Activated T-cell treated with anti-CD3 and anti-CD28 coated beads, Interleukin-2, amount 50 U/mL, for 72 hours (primary cell): ENCODE data around the gene SRRT. TPM values are rescaled to one million over a fixed set of nuclear protein-coding genes. Genes with fewer than 3 reads are reported as not detected.
A peak's percentile ranks its signal among the peaks of the same experiment; 100 is the strongest.
"Not testable (repeated sequence)": the region's sequence is repeated elsewhere in the genome, so short reads cannot be mapped to it uniquely, and the experiment has no call there.

Source experiments
- ATAC-seq, 2 donors: fragments of 150-1000 bp; cut with Tn5 transposase; replicated peaks in 1 of 2; 2 replicates each; pipeline ENCODE4 v1.10.0; 2021; ENCODE audit warnings: moderate library complexity in 2 of 2, mild to moderate bottlenecking in 1 of 2
- DNase-seq, 2 donors: peaks; one replicate each; pipeline ENCODE4 v3.0.0; 2021 to 2022; ENCODE audit warnings: mixed read lengths in 1 of 2
- H3K27ac Mint-ChIP-seq: one replicate; pipeline ENCODE4 v1.8.0; 2022; ENCODE audit warnings: mild to moderate bottlenecking, moderate library complexity, mixed read lengths
- H3K27me3 Mint-ChIP-seq: one replicate; pipeline ENCODE4 v1.8.0; 2022; ENCODE audit warnings: low read depth, mixed read lengths
- H3K36me3 Mint-ChIP-seq, 2 donors: one replicate each; pipeline ENCODE4 v1.8.0; 2022; ENCODE audit warnings: mixed read lengths in 2 of 2, mild to moderate bottlenecking in 1 of 2; ENCODE audit not compliant: insufficient read depth in 2 of 2
- H3K4me1 Mint-ChIP-seq: one replicate; pipeline ENCODE4 v1.8.0; 2022; ENCODE audit warnings: low read depth, mixed read lengths
- H3K4me3 Mint-ChIP-seq, 2 donors: one replicate each; pipeline ENCODE4 v1.8.0; 2022; ENCODE audit warnings: mild to moderate bottlenecking in 2 of 2, mixed read lengths in 2 of 2, moderate library complexity in 2 of 2
- H3K9me3 Mint-ChIP-seq, 2 donors: one replicate each; pipeline ENCODE4 v1.8.0; 2022; ENCODE audit warnings: mixed read lengths in 2 of 2
- total RNA-seq, 2 donors: library from RNA; stranded (reverse); gene quantifications; one replicate each; pipeline ENCODE4 v1.2.3, GENCODE V29; 2022

Gene SRRT
- total RNA-seq, 2 donors from 2014 or later = 140 to 145 TPM

DNA sequence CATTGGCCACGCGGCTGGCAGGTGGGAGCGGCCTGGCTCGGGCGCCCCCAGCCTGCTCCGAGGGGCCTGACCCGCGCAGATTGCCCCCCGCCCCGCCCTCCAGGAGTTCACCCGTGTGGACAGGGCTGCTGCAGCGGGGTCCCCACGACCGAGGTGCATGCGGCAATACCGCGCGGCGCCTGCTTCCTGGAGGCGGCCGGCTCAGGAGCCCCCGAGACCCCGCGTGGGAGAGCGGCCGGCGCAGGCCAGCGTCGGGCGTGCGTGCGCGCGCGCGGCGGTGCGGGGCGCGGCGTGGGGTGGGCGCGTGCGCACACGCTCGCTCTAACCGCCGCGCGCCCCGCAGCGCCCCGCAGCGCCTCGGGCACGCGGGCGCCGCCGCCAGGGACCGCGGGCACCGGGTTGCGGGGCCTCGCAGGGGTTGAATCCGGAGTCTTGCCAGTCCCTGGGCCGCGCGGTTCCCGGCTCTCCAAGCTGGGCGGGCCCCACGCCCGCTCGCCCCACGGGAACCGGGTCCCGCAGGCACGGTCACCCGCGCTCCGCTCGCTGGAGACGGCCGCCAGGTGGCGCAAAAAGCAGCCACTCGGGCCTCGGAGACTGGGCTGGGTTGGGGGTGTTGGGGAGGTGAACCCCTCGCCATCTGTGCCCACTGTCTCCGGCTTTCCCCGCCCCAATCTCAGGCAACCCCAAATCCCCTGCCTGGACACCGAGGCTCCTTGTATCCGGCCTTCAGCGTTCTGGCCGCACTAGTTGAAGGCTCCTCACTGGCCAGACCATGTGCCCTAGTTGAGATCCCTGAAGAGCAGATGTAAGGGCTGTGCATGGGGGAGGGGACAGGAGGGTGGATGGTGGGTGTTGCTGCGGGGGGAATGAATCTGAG, 22.1 kb downstream of the SRRT start:
- ATAC-seq (peak; percentile 52 to 60), DNase-seq (peak in 1 of 2 donors; percentile 65)
- Mint-ChIP-seq H3K27ac (no peak overlapping the region), H3K4me1 (peaks cover 8% of the 10 kb centered on the region), H3K27me3 (peaks cover 42% of the 10 kb centered on the region), H3K4me3 (peak overlapping the region; percentile 49 to 64), H3K9me3 (no peaks in the 10 kb centered on the region), H3K36me3 (no peaks in the 10 kb centered on the region)

GRCh38 chr7:100897772-100898454, 23.0 kb downstream of the SRRT start:
- ATAC-seq = no peak
- peak overlapping the region in 1 of 2 donors; percentile 64 for H3K4me3 Mint-ChIP-seq
- H3K4me1 Mint-ChIP-seq = peaks cover 8% of the 10 kb centered on the region
- H3K9me3 Mint-ChIP-seq = no peaks in the 10 kb centered on the region
- H3K36me3 Mint-ChIP-seq = no peaks in the 10 kb centered on the region
- no peak overlapping the region for H3K27ac Mint-ChIP-seq
- DNase-seq = no peak
- H3K27me3 Mint-ChIP-seq = peaks cover 32% of the 10 kb centered on the region

DNA sequence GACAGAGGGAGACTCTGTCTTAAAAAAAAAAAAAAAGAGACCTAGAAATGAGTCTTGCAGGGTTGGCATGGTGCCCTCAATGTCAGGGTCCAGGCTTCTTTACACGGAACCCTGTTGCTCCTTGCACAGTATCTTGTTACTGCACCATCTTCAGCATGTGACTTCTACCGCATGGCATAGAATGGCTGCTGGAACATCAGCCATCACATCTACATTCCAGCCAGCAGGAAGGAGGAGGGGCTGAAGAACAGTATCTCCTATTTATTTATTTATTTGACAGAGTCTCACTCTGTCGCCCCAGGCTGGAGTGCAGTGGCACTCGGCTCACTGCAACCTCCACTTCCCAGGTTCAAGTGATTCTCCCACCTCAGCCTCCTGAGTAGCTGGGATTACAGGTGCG, 24.5 kb downstream of the SRRT start:
- Mint-ChIP-seq H3K9me3 (no peaks in the 10 kb centered on the region), H3K27ac (no peak overlapping the region), H3K27me3 (peaks cover 23% of the 10 kb centered on the region), H3K4me1 (peaks cover 8% of the 10 kb centered on the region), H3K36me3 (no peaks in the 10 kb centered on the region), H3K4me3 (no peak overlapping the region)
- DNase-seq (no peak), ATAC-seq (no peak)

DNA sequence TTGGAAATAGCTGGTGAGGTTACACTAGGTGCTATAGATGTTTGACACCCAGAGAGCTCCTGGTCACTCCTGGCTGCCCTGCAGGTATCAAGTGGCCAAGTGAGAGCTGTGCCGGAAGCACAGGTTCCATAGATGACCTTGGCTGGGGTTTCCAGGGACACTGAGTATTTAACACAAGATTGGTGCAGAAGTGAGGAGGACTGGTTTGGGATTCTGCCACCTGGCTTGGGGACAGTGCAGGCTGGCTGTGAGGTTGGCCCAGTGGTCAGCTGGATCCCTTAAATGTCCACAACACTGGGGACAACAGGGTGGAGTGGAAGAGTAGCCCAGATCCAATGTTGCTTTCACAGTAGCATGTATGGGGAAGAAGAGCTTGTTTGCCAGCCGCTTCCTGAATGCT, 26.1 kb downstream of the SRRT start:
- Mint-ChIP-seq H3K4me1 (peaks cover 6% of the 10 kb centered on the region), H3K4me3 (no peak overlapping the region), H3K27ac (no peak overlapping the region), H3K9me3 (no peaks in the 10 kb centered on the region), H3K27me3 (peaks cover 20% of the 10 kb centered on the region), H3K36me3 (no peaks in the 10 kb centered on the region)
- no peak for DNase-seq
- ATAC-seq = no peak

- no peak overlapping the region for H3K27ac Mint-ChIP-seq
- no peaks in the 10 kb centered on the region for H3K4me1 Mint-ChIP-seq
- H3K27me3 Mint-ChIP-seq = peaks cover 14% of the 10 kb centered on the region
- DNase-seq (no peak), ATAC-seq (no peak)
- no peaks in the 10 kb centered on the region for H3K9me3 Mint-ChIP-seq
- no peak overlapping the region for H3K4me3 Mint-ChIP-seq
- no peaks in the 10 kb centered on the region for H3K36me3 Mint-ChIP-seq
These were observed 27.0 kb downstream of the SRRT start for GRCh38 chr7:100901921-100902332.

- ATAC-seq = no peak
- H3K4me3 Mint-ChIP-seq = no peak overlapping the region
- H3K9me3 Mint-ChIP-seq = no peaks in the 10 kb centered on the region
These were observed 27.7 kb downstream of the SRRT start for GRCh38 chr7:100902638-100903037.

GRCh38 chr7:100908512-100908911, 33.6 kb downstream of the SRRT start:
- Mint-ChIP-seq H3K36me3 (no peaks in the 10 kb centered on the region), H3K9me3 (peaks cover 0 to 2% of the 10 kb centered on the region in 2 donors), H3K4me1 (no peaks in the 10 kb centered on the region), H3K4me3 (no peak overlapping the region), H3K27me3 (no peaks in the 10 kb centered on the region), H3K27ac (no peak overlapping the region)
- no peak for DNase-seq
- ATAC-seq = no peak

More at GRCh38 chr7:100902638-100903037, 27.7 kb downstream of the SRRT start:
- Mint-ChIP-seq H3K36me3 (no peaks in the 10 kb centered on the region), H3K27me3 (peaks cover 14% of the 10 kb centered on the region), H3K27ac (no peak overlapping the region), H3K4me1 (no peaks in the 10 kb centered on the region)
- DNase-seq = no peak

- not testable (repeated sequence) for DNase-seq, H3K36me3 Mint-ChIP-seq, H3K4me3 Mint-ChIP-seq, H3K9me3 Mint-ChIP-seq, H3K27me3 Mint-ChIP-seq, H3K27ac Mint-ChIP-seq, H3K4me1 Mint-ChIP-seq, ATAC-seq
These were observed 35.5 kb downstream of the SRRT start for GRCh38 chr7:100910443-100910842.

GRCh38 chr7:100911484-100911883, 36.6 kb downstream of the SRRT start:
- no peak for ATAC-seq
- Mint-ChIP-seq H3K27me3 (no peaks in the 10 kb centered on the region), H3K4me3 (no peak overlapping the region), H3K27ac (no peak overlapping the region), H3K36me3 (no peaks in the 10 kb centered on the region), H3K9me3 (peaks cover 0 to 2% of the 10 kb centered on the region in 2 donors), H3K4me1 (peaks cover 7% of the 10 kb centered on the region)
- DNase-seq = no peak

DNA sequence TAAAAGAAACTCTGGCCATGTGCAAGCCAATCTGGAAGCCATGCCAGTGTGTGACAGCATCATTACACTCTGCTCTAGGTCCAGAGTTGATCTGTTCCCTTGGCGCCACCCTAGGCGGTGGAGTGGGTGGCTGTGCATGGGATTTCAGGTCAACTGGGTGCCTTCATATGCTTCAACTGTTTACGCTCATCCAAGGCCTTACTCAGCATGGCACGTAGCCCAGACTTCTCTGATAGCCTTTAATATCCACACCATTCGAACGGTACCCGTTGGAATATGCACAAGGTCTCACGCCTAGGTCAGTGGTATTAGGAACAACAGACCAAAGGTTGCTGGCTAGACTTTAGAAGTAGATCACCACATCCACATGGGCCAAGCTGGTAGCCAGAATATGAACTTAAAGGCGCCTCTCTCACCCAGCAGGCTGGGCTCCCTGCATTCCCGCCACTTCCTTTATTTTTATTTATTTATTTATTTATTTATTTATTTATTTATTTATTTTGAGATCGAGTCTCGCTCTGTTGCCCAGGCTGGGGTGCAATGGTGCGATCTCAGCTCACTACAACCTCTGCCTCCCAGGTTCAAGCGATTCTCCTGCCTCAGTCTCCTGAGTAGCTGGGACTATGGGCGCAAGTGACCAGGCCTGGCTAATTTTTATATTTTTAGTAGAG, 39.4 kb downstream of the SRRT start:
- no peak for ATAC-seq
- no peak overlapping the region for H3K27ac Mint-ChIP-seq
- no peak for DNase-seq
- no peaks in the 10 kb centered on the region for H3K9me3 Mint-ChIP-seq
- H3K4me1 Mint-ChIP-seq = peaks cover 7% of the 10 kb centered on the region
- H3K27me3 Mint-ChIP-seq = no peaks in the 10 kb centered on the region
- H3K4me3 Mint-ChIP-seq = no peak overlapping the region
- H3K36me3 Mint-ChIP-seq = no peaks in the 10 kb centered on the region

DNA sequence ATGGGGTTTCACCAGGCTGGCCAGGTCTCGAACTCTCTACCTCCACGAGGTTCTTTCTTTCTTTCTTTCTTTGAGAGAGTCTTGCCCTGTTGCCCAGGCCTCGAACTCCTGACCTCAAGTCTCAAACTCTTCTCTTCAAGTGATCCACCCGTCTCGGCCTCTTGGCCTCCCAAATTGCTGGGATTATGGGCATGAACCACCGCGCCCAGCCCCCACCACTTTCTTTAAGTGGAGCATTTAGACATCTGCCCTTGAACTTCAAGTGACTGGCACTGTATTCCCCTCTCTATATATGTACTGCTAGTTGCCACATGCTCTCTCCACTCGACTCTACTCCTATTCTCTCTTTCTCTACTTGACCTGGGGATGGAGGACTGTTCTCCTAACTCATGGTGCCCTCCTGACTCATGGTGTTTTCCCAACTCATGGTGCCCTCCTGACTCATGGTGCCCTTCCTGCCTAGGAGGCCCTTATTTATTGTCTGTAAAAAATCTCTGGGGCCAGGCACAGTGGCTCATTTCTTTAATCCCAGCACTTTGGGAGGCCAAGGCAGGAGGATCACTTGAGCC, 40.1 kb downstream of the SRRT start:
- peak; percentile 8 for DNase-seq
- Mint-ChIP-seq H3K4me1 (peaks cover 7% of the 10 kb centered on the region), H3K36me3 (no peaks in the 10 kb centered on the region), H3K27me3 (peaks cover 3% of the 10 kb centered on the region), H3K9me3 (no peaks in the 10 kb centered on the region), H3K4me3 (no peak overlapping the region), H3K27ac (no peak overlapping the region)
- peak; percentile 89 to 90 for ATAC-seq

DNA sequence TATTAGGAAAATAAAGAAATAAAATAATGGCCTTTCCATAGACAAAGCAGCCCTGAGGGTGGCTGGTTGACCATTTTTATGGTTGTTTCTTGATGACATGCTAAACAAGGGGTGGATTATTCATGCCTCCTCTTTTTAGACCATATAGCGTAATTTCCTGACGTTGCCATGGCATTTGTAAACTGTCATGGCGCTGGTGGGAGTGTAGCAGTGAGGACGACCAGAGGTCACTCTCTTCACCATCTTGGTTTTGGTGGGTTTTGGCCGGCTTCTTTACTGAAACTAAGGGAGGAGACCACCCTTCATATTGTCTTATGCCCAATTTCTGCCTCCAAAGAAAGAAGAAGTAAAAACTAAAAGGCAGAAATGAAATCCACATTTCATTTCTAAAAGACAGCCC, 44.4 kb downstream of the SRRT start:
- not testable (repeated sequence) for H3K4me3 Mint-ChIP-seq, ATAC-seq, H3K27ac Mint-ChIP-seq, H3K4me1 Mint-ChIP-seq, H3K9me3 Mint-ChIP-seq, DNase-seq, H3K36me3 Mint-ChIP-seq
- H3K27me3 Mint-ChIP-seq = peaks cover 34% of the 10 kb centered on the region
